ENCODE results near the gene RIN2. TPM values are rescaled to one million over a fixed set of nuclear protein-coding genes. Genes with fewer than 3 reads are reported as not detected.
A peak's percentile ranks its signal among the peaks of the same experiment; 100 is the strongest.
"Not testable (repeated sequence)": the region's sequence is repeated elsewhere in the genome, so short reads cannot be mapped to it uniquely, and the experiment has no call there.

Gene RIN2
- polyA plus RNA-seq, 4 donors: 38.1 to 42.0 (median 38.9) TPM

- no peak for DNase-seq (ENCODE audit: low read depth in 4 of 4, low spot score in 2 of 4)
Observed at GRCh38 chr20:19735446-19735845, 22.6 kb upstream of the RIN2 start.

- no peak for DNase-seq (ENCODE audit: low read depth in 4 of 4, low spot score in 2 of 4)
Observed at GRCh38 chr20:19737025-19737424, 21.0 kb upstream of the RIN2 start.

GRCh38 chr20:19738951-19739350 lies 19.1 kb upstream of the RIN2 start:
- no peak for DNase-seq (ENCODE audit: low read depth in 4 of 4, low spot score in 2 of 4)

- DNase-seq (ENCODE audit: low read depth in 4 of 4, low spot score in 2 of 4): no peak
Observed at GRCh38 chr20:19739351-19739750, 18.7 kb upstream of the RIN2 start.

- no peak for DNase-seq (ENCODE audit: low read depth in 4 of 4, low spot score in 2 of 4)
Observed at GRCh38 chr20:19740512-19740911, 17.5 kb upstream of the RIN2 start.

GRCh38 chr20:19741924-19742323 lies 16.1 kb upstream of the RIN2 start:
- DNase-seq (ENCODE audit: low read depth in 4 of 4, low spot score in 2 of 4): no peak

- DNase-seq (ENCODE audit: low read depth in 4 of 4, low spot score in 2 of 4): no peak
Observed at GRCh38 chr20:19742974-19743639, 15.0 kb upstream of the RIN2 start.

- DNase-seq (ENCODE audit: low read depth in 4 of 4, low spot score in 2 of 4): no peak
Observed at GRCh38 chr20:19743640-19743995, 14.4 kb upstream of the RIN2 start.

- DNase-seq (ENCODE audit: low read depth in 4 of 4, low spot score in 2 of 4): no peak
Observed at GRCh38 chr20:19745106-19745505, 13.0 kb upstream of the RIN2 start.

GRCh38 chr20:19745584-19745983 lies 12.5 kb upstream of the RIN2 start:
- DNase-seq (ENCODE audit: low read depth in 4 of 4, low spot score in 2 of 4): no peak

GRCh38 chr20:19746396-19746795 lies 11.7 kb upstream of the RIN2 start:
- no peak for DNase-seq (ENCODE audit: low read depth in 4 of 4, low spot score in 2 of 4)

- no peak for DNase-seq (ENCODE audit: low read depth in 4 of 4, low spot score in 2 of 4)
Observed at GRCh38 chr20:19747903-19748302, 10.2 kb upstream of the RIN2 start.

GRCh38 chr20:19748681-19749080 lies 9.4 kb upstream of the RIN2 start:
- no peak for DNase-seq (ENCODE audit: low read depth in 4 of 4, low spot score in 2 of 4)

GRCh38 chr20:19749618-19750071 lies 8.4 kb upstream of the RIN2 start:
- no peak for DNase-seq (ENCODE audit: low read depth in 4 of 4, low spot score in 2 of 4)

GRCh38 chr20:19750101-19750606 lies 7.9 kb upstream of the RIN2 start:
- no peak for DNase-seq (ENCODE audit: low read depth in 4 of 4, low spot score in 2 of 4)

- no peak for DNase-seq (ENCODE audit: low read depth in 4 of 4, low spot score in 2 of 4)
Observed at GRCh38 chr20:19750907-19751636, 7.0 kb upstream of the RIN2 start.

GRCh38 chr20:19754201-19754600 lies 3.9 kb upstream of the RIN2 start:
- DNase-seq (ENCODE audit: low read depth in 4 of 4, low spot score in 2 of 4): not testable (repeated sequence)

- DNase-seq (ENCODE audit: low read depth in 4 of 4, low spot score in 2 of 4): no peak
Observed at GRCh38 chr20:19756761-19757486, 1.1 kb upstream of the RIN2 start.

- DNase-seq (ENCODE audit: low read depth in 4 of 4, low spot score in 2 of 4): peak; percentile 82 to 92 (median 89)
Observed at GRCh38 chr20:19757487-19758132, 448 bp upstream of the RIN2 start.

- DNase-seq (ENCODE audit: low read depth in 4 of 4, low spot score in 2 of 4): peak in 3 of 4 donors; percentile 55 to 65 (median 59)
Observed at GRCh38 chr20:19758501-19759331, 658 bp downstream of the RIN2 start.
